SK-N-SH treated with all-trans-retinoic acid at 6 μM for 48 hours (cell line): ENCODE measurements around the gene FKBP2.

Source experiments
- ATAC-seq: fragments of 200-7000 bp; cut with Tn5 transposase; 3 replicates; pipeline ENCODE4 v1.9.1; 2020; ENCODE audit warnings: mild to moderate bottlenecking, moderate library complexity
- ARNTL ChIP-seq: fragments of 450-650 bp; formaldehyde crosslinking; IDR thresholded peaks from 2 replicates; pipeline ENCODE4 v1.5.0; 2020; ENCODE audit warnings: low read depth, mild to moderate bottlenecking, moderate library complexity, borderline replicate concordance
- CREB5 ChIP-seq: fragments of 250-450 bp; sonication (Bioruptor Pico); IDR thresholded peaks from 2 replicates; pipeline ENCODE4 v1.5.1; 2020; ENCODE audit warnings: low read depth, mild to moderate bottlenecking, moderate library complexity
- CSDC2 ChIP-seq: fragments of 250-450 bp; sonication (Bioruptor Pico); IDR thresholded peaks from 2 replicates; pipeline ENCODE4 v1.5.0; 2020; ENCODE audit warnings: mild to moderate bottlenecking, moderate library complexity
- ESRRG ChIP-seq: fragments of 250-450 bp; sonication (Bioruptor Pico); IDR thresholded peaks from 2 replicates; pipeline ENCODE4 v1.6.1; 2021; ENCODE audit warnings: mild to moderate bottlenecking
- OSR1 ChIP-seq: fragments of 250-450 bp; sonication (Bioruptor Pico); IDR thresholded peaks from 2 replicates; pipeline ENCODE4 v1.8.0; 2022; ENCODE audit warnings: moderate library complexity, mild to moderate bottlenecking, inconsistent platforms
- PATZ1 ChIP-seq: fragments of 250-450 bp; sonication (Bioruptor Pico); IDR thresholded peaks from 2 replicates; pipeline ENCODE4 v1.8.0; 2020; ENCODE audit warnings: mild to moderate bottlenecking, moderate library complexity, borderline replicate concordance
- POU6F1 ChIP-seq: fragments of 250-450 bp; sonication (Bioruptor Pico); IDR thresholded peaks from 2 replicates; pipeline ENCODE4 v1.8.0; 2021; ENCODE audit warnings: low read depth, mild to moderate bottlenecking, moderate library complexity, borderline replicate concordance
- PPARA ChIP-seq: fragments of 250-450 bp; sonication (Bioruptor Pico); IDR thresholded peaks from 2 replicates; pipeline ENCODE4 v1.5.0; 2020; ENCODE audit warnings: mild to moderate bottlenecking, borderline replicate concordance
- SNAI2 ChIP-seq: fragments of 250-450 bp; sonication (Bioruptor Pico); IDR thresholded peaks from 2 replicates; pipeline ENCODE4 v1.5.0; 2020; ENCODE audit warnings: mild to moderate bottlenecking, moderate library complexity
- TCF4 ChIP-seq: fragments of 250-450 bp; sonication (Bioruptor Pico); IDR thresholded peaks from 2 replicates; pipeline ENCODE4 v1.8.0; 2021; ENCODE audit warnings: mild to moderate bottlenecking, moderate library complexity, borderline replicate concordance
- TOX ChIP-seq: fragments of 250-450 bp; sonication (Bioruptor Pico); IDR thresholded peaks from 2 replicates; pipeline ENCODE4 v1.8.0; 2021; ENCODE audit warnings: mild to moderate bottlenecking, moderate library complexity, borderline replicate concordance
- TSHZ2 ChIP-seq: fragments of 250-450 bp; sonication (Bioruptor Pico); IDR thresholded peaks from 2 replicates; pipeline ENCODE4 v1.5.0; 2020; ENCODE audit warnings: mild to moderate bottlenecking, moderate library complexity
- ZFP3 ChIP-seq: fragments of 250-450 bp; sonication (Bioruptor Pico); IDR thresholded peaks from 2 replicates; pipeline ENCODE4 v1.5.0; 2020; ENCODE audit warnings: mild to moderate bottlenecking, moderate library complexity
- ZFP30 ChIP-seq: fragments of 450-650 bp; formaldehyde crosslinking; IDR thresholded peaks from 2 replicates; pipeline ENCODE4 v1.5.0; 2022; ENCODE audit warnings: mild to moderate bottlenecking, moderate library complexity
- ZNF565 ChIP-seq: fragments of 450-650 bp; formaldehyde crosslinking; conservative IDR thresholded peaks from 2 replicates; pipeline ENCODE4 v1.5.0; 2020; ENCODE audit warnings: low read depth, mild to moderate bottlenecking, moderate library complexity
- ZNF70 ChIP-seq: fragments of 450-650 bp; formaldehyde crosslinking; IDR thresholded peaks from 2 replicates; pipeline ENCODE4 v1.5.0; 2020; ENCODE audit warnings: mild to moderate bottlenecking, moderate library complexity
- ZNF8 ChIP-seq: fragments of 450-650 bp; formaldehyde crosslinking; IDR thresholded peaks from 2 replicates; pipeline ENCODE4 v1.5.0; 2020; ENCODE audit warnings: mild to moderate bottlenecking, moderate library complexity
- TF ChIP-seq, protein P1 (sequence below): fragments of 250-450 bp; sonication (Bioruptor Pico); IDR thresholded peaks from 2 replicates; pipeline ENCODE4 v1.5.1; 2021; ENCODE audit warnings: mild to moderate bottlenecking, moderate library complexity

Gene FKBP2

GRCh38 chr11:64250415-64251015, 9.6 kb downstream of the FKBP2 start:
- ATAC-seq = peak; percentile 4; the same call in 2 of the 3 replicates

GRCh38 chr11:64251016-64251752, 10.3 kb downstream of the FKBP2 start, which contains the start of gene PLCB3:
TSS of gene PLCB3 (plus strand) at chr11:64251530. CDS start at chr11:64251650, 120 bp downstream.
- ATAC-seq = peak; percentile 14
- no peak for TF ChIP-seq TSHZ2 (CRISPR knock-in tag)
- no peak for TF ChIP-seq POU6F1
- no peak for TF ChIP-seq ZNF565 (CRISPR knock-in tag)
- no peak for TF ChIP-seq SNAI2

More at GRCh38 chr11:64250415-64251015, 9.6 kb downstream of the FKBP2 start:
- TF ChIP-seq TOX (CRISPR knock-in tag) (no peak), TSHZ2 (CRISPR knock-in tag) (no peak), PPARA (CRISPR knock-in tag) (no peak), OSR1 (CRISPR knock-in tag) (no peak), ESRRG (CRISPR knock-in tag) (no peak), CREB5 (no peak), ZNF8 (CRISPR knock-in tag) (no peak), CSDC2 (CRISPR knock-in tag) (no peak), ARNTL (CRISPR knock-in tag) (no peak), ZFP30 (no peak), PATZ1 (CRISPR knock-in tag) (no peak), ZFP3 (CRISPR knock-in tag) (no peak), TCF4 (CRISPR knock-in tag) (no peak), ZNF70 (CRISPR knock-in tag) (no peak), SNAI2 (no peak)
- TF ChIP-seq, protein P1, sequence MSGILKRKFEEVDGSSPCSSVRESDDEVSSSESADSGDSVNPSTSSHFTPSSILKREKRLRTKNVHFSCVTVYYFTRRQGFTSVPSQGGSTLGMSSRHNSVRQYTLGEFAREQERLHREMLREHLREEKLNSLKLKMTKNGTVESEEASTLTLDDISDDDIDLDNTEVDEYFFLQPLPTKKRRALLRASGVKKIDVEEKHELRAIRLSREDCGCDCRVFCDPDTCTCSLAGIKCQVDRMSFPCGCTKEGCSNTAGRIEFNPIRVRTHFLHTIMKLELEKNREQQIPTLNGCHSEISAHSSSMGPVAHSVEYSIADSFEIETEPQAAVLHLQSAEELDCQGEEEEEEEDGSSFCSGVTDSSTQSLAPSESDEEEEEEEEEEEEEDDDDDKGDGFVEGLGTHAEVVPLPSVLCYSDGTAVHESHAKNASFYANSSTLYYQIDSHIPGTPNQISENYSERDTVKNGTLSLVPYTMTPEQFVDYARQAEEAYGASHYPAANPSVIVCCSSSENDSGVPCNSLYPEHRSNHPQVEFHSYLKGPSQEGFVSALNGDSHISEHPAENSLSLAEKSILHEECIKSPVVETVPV (CRISPR knock-in tag) = no peak
- TF ChIP-seq, all 23 proteins: peak for 0
